Central memory CD8-positive, alpha-beta T cell (primary cell): ENCODE results near the gene PARD3.
"Not testable (repeated sequence)": the region's sequence is repeated elsewhere in the genome, so short reads cannot be mapped to it uniquely, and the experiment has no call there.

Source experiments
- ATAC-seq: fragments of 150-1000 bp; cut with Tn5 transposase; replicated peaks from 2 replicates; pipeline ENCODE4 v1.10.0; 2022; ENCODE audit warnings: mild to moderate bottlenecking, moderate FRiP score, moderate number of reproducible peaks; ENCODE audit not compliant: poor library complexity, severe bottlenecking; ENCODE audit errors: extremely low read depth
- DNase-seq, 2 donors: peaks; one replicate each; pipeline ENCODE4 v3.0.0; 2021; ENCODE audit warnings: low spot score in 2 of 2
- H3K27ac Mint-ChIP-seq: one replicate; pipeline ENCODE4 v1.8.0; 2022; ENCODE audit warnings: low read depth, mild to moderate bottlenecking, moderate library complexity, mixed read lengths
- H3K27me3 Mint-ChIP-seq: one replicate; pipeline ENCODE4 v1.8.0; 2022; ENCODE audit warnings: mixed read lengths
- H3K36me3 Mint-ChIP-seq: one replicate; pipeline ENCODE4 v1.8.0; 2022; ENCODE audit warnings: mild to moderate bottlenecking, moderate library complexity, mixed read lengths; ENCODE audit not compliant: insufficient read depth
- H3K4me1 Mint-ChIP-seq: one replicate; pipeline ENCODE4 v1.8.0; 2022; ENCODE audit warnings: mixed read lengths
- H3K4me3 Mint-ChIP-seq: one replicate; pipeline ENCODE4 v1.8.0; 2022; ENCODE audit warnings: mild to moderate bottlenecking, moderate library complexity, mixed read lengths
- H3K9me3 Mint-ChIP-seq: one replicate; pipeline ENCODE4 v1.8.0; 2022; ENCODE audit warnings: mixed read lengths

The PARD3 gene

GRCh38 chr10:34766811-34767494 is 48.1 kb downstream of the PARD3 start:
- H3K27me3 Mint-ChIP-seq: peaks cover 33% of the 10 kb centered on the region
- no peaks in the 10 kb centered on the region for H3K4me1 Mint-ChIP-seq
- H3K36me3 Mint-ChIP-seq: no peaks in the 10 kb centered on the region
- no peaks in the 10 kb centered on the region for H3K9me3 Mint-ChIP-seq
- H3K4me3 Mint-ChIP-seq: no peak overlapping the region
- no peak for ATAC-seq
- H3K27ac Mint-ChIP-seq: no peak overlapping the region
- DNase-seq: no peak

- no peaks in the 10 kb centered on the region for H3K9me3 Mint-ChIP-seq
Measured at GRCh38 chr10:34766266-34766600, 48.9 kb downstream of the PARD3 start.

DNA sequence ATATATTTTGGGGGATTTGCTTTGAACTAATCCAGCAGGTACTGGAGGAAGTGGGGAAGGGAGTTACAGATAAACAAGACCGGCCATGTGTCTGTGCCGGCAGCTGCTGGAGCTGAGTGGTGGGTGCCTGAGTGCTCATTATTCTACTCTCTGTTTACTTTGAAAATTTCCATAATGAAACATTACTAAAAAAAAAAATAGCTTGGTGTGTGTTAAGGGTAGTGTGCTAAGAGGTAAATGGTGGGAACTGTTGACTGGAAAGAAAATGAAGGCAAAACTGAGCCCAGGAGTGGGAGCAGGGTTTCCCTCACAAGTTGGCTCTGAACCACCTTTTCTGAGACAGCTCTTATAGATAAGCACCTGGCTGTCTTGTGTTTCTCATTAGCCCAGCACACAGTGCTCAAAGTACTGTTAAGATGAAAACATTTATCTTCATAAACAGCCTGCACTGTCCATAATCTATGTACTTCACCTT is 50.6 kb downstream of the PARD3 start:
- no peaks in the 10 kb centered on the region for H3K9me3 Mint-ChIP-seq
- no peak overlapping the region for H3K4me3 Mint-ChIP-seq
- ATAC-seq (no peak), DNase-seq (no peak)
- no peak overlapping the region for H3K27ac Mint-ChIP-seq
- H3K36me3 Mint-ChIP-seq: no peaks in the 10 kb centered on the region
- no peaks in the 10 kb centered on the region for H3K4me1 Mint-ChIP-seq
- peaks cover 20% of the 10 kb centered on the region for H3K27me3 Mint-ChIP-seq

More at GRCh38 chr10:34766266-34766600, 48.9 kb downstream of the PARD3 start:
- DNase-seq (no peak), ATAC-seq (no peak)
- H3K36me3 Mint-ChIP-seq: no peaks in the 10 kb centered on the region
- no peak overlapping the region for H3K27ac Mint-ChIP-seq
- no peak overlapping the region for H3K4me3 Mint-ChIP-seq
- H3K27me3 Mint-ChIP-seq: peaks cover 34% of the 10 kb centered on the region
- H3K4me1 Mint-ChIP-seq: no peaks in the 10 kb centered on the region

GRCh38 chr10:34762603-34763299 is 52.3 kb downstream of the PARD3 start:
- H3K27ac Mint-ChIP-seq: no peak overlapping the region
- no peaks in the 10 kb centered on the region for H3K9me3 Mint-ChIP-seq
- H3K4me3 Mint-ChIP-seq: no peak overlapping the region
- H3K27me3 Mint-ChIP-seq: peaks cover 13% of the 10 kb centered on the region
- no peak for DNase-seq
- H3K36me3 Mint-ChIP-seq: no peaks in the 10 kb centered on the region
- no peaks in the 10 kb centered on the region for H3K4me1 Mint-ChIP-seq
- ATAC-seq: no peak

GRCh38 chr10:34762156-34762555 is 52.9 kb downstream of the PARD3 start:
- ATAC-seq: no peak
- no peaks in the 10 kb centered on the region for H3K4me1 Mint-ChIP-seq
- no peaks in the 10 kb centered on the region for H3K36me3 Mint-ChIP-seq
- DNase-seq: no peak
- peaks cover 13% of the 10 kb centered on the region for H3K27me3 Mint-ChIP-seq
- no peak overlapping the region for H3K27ac Mint-ChIP-seq
- no peaks in the 10 kb centered on the region for H3K9me3 Mint-ChIP-seq
- no peak overlapping the region for H3K4me3 Mint-ChIP-seq

DNA sequence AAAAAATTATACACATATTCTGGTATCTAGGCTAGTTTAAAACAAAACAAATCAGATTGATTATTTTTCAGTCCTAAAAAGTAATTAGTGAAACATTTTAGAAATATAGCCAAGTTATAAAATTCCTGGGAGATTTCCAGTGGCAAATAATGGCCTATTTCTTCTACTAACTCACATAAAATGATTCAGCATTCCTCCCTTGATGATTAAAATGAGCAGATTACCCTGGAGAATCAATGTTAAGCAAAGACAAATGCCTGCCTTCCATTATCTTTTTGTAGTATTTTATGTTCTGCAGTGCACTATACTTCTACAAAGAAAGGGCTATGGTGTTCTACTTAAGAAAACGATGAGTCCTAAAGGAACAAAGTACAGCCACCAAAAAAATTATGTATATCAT is 53.6 kb downstream of the PARD3 start:
- Mint-ChIP-seq H3K4me1 (no peaks in the 10 kb centered on the region), H3K36me3 (no peaks in the 10 kb centered on the region), H3K9me3 (no peaks in the 10 kb centered on the region), H3K27ac (no peak overlapping the region), H3K4me3 (no peak overlapping the region), H3K27me3 (peaks cover 13% of the 10 kb centered on the region)
- ATAC-seq: no peak
- no peak for DNase-seq

DNA sequence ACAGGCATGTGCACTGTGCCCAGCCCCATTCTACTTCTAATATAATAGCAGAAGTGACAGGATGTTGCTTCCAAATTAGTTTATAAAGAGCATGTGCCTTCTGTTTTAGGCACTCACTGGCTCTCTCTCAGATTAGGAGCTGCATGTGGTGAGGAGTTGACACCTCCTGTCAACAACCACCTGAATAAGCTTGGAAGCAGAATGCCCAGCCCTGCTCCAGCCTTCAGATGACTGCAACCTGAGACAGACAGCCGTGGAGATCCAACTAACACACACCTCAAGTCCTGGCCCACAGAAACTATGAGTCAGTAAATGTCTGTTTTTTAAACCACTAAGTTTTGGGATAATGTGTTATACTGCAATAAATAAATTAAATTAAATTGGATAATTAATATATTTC is 54.5 kb downstream of the PARD3 start:
- no peak overlapping the region for H3K27ac Mint-ChIP-seq
- H3K36me3 Mint-ChIP-seq: no peaks in the 10 kb centered on the region
- H3K9me3 Mint-ChIP-seq: no peaks in the 10 kb centered on the region
- ATAC-seq: no peak
- H3K27me3 Mint-ChIP-seq: peaks cover 13% of the 10 kb centered on the region
- no peak overlapping the region for H3K4me3 Mint-ChIP-seq
- no peaks in the 10 kb centered on the region for H3K4me1 Mint-ChIP-seq
- DNase-seq: no peak

DNA sequence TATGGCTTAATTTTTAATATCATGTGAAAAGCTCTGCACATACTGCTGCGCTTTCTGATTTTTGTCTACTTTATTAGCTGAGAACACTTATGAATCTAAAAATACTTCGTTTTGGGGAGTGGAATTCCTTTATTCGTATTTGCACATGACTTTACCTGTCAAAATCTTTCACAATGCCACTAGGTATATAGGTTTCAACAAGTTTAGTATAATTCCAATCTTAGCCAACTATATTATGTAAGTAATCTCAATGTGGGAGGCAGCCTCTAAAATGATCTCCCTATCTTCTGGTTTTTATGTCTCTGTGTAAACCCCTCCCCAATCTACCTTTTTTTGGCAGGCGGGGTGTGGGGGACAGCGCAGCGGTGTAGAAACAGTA is 55.3 kb downstream of the PARD3 start:
- Mint-ChIP-seq H3K36me3 (no peaks in the 10 kb centered on the region), H3K4me1 (no peaks in the 10 kb centered on the region), H3K4me3 (no peak overlapping the region), H3K27me3 (peaks cover 13% of the 10 kb centered on the region), H3K9me3 (no peaks in the 10 kb centered on the region), H3K27ac (no peak overlapping the region)
- DNase-seq (no peak), ATAC-seq (no peak)

- Mint-ChIP-seq H3K9me3 (no peaks in the 10 kb centered on the region), H3K4me1 (no peaks in the 10 kb centered on the region), H3K27ac (no peak overlapping the region), H3K36me3 (no peaks in the 10 kb centered on the region), H3K4me3 (no peak overlapping the region), H3K27me3 (peaks cover 13% of the 10 kb centered on the region)
- DNase-seq (no peak), ATAC-seq (no peak)
Measured at GRCh38 chr10:34759161-34759836, 55.8 kb downstream of the PARD3 start.

DNA sequence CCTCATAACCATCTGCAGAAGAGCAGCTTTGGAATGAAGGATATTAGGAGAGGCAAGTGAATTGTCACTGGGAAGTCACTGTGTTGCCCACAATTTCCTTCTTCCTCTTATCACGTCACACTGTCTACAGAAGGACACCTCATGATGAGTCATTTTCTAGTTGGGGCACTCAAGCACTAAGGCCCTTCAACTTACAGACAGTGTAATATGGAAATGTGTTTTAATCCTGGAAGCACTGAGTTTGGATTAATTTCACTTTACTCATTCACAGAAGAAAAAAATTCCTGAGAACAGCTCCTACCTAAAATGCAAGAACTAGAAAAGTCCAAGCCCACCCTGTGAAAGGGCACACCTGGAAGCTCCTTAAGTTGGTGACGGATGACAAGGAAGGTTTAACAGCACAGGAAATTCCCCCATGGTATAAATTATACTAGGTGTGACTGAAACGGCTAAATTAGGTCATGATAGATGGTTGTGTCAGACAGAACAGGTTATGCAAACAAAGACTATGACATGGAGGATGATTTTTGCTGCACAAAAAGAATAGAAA is 56.6 kb downstream of the PARD3 start:
- Mint-ChIP-seq H3K4me1 (no peaks in the 10 kb centered on the region), H3K9me3 (no peaks in the 10 kb centered on the region), H3K27me3 (peaks cover 13% of the 10 kb centered on the region), H3K36me3 (no peaks in the 10 kb centered on the region), H3K27ac (no peak overlapping the region), H3K4me3 (no peak overlapping the region)
- ATAC-seq: no peak
- no peak for DNase-seq

DNA sequence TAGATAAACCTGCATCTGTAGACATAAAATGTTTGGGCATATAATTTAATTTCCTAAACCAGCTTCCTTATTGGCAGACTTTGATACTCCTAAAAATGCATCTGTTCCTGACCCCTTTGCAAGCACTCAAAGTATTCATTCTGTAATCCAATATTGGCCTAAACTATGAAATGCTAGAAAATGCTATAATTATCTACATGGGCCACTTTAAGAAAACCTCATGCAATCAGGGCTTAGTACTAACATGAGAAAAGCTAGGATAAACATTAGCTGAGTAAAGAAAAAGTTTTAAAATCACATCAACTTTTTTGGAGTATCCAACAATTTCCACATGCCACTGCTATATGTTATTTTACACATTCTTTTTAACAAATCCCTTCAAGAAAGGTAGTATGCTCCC is 57.2 kb downstream of the PARD3 start:
- H3K27me3 Mint-ChIP-seq: peaks cover 11% of the 10 kb centered on the region
- no peak overlapping the region for H3K4me3 Mint-ChIP-seq
- ATAC-seq (no peak), DNase-seq (no peak)
- no peaks in the 10 kb centered on the region for H3K36me3 Mint-ChIP-seq
- no peak overlapping the region for H3K27ac Mint-ChIP-seq
- no peaks in the 10 kb centered on the region for H3K4me1 Mint-ChIP-seq
- no peaks in the 10 kb centered on the region for H3K9me3 Mint-ChIP-seq

- H3K36me3 Mint-ChIP-seq, H3K27ac Mint-ChIP-seq, ATAC-seq, DNase-seq, H3K4me3 Mint-ChIP-seq, H3K27me3 Mint-ChIP-seq, H3K9me3 Mint-ChIP-seq, H3K4me1 Mint-ChIP-seq: not testable (repeated sequence)
Measured at GRCh38 chr10:34757181-34757580, 57.9 kb downstream of the PARD3 start.

DNA sequence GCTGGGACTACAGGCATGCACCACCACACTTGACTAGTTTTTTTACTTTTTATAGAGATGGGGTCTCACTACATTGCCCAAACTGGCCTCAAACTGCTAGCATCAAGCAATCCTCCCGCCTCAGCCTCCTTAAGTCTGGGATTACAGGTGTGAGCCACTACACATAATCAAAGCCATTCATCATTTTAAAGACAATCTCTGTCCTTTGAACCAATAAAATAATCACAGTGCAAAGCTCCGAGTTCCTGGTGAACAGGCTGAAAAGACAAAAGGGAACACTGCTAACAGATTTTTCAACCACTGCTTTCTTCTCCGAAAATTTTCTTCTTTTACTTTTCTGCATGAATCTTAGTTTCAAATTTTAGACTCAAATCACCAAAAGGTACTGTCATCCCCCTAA is 58.5 kb downstream of the PARD3 start:
- no peak for DNase-seq
- Mint-ChIP-seq H3K9me3 (no peaks in the 10 kb centered on the region), H3K4me3 (no peak overlapping the region)

More for the DNA sequence above, 58.5 kb downstream of the PARD3 start:
- Mint-ChIP-seq H3K36me3 (no peaks in the 10 kb centered on the region), H3K27me3 (no peaks in the 10 kb centered on the region), H3K27ac (no peak overlapping the region), H3K4me1 (no peaks in the 10 kb centered on the region)
- ATAC-seq: no peak
